SK-N-MC (cell line): ENCODE results near the gene EPHB4.

Source experiments
- EZH2 ChIP-seq: fragments of 200-600 bp; sonication (generic); IDR thresholded peaks from one replicate; pipeline ENCODE4 v1.6.1; 2017; ENCODE audit warnings: antibody characterized with exemption
- FOXP2 ChIP-seq: optimal IDR thresholded peaks from 2 replicates; pipeline ENCODE3; 2011; ENCODE audit warnings: mild to moderate bottlenecking, moderate library complexity; ENCODE audit not compliant: insufficient read depth; ENCODE audit errors: extremely low read length, control extremely low read depth
- POLR2AphosphoS5 ChIP-seq: IDR thresholded peaks from 2 replicates; pipeline ENCODE4 v1.6.1; 2012; ENCODE audit warnings: mild to moderate bottlenecking, low read depth, low read length, borderline replicate concordance

DNA sequence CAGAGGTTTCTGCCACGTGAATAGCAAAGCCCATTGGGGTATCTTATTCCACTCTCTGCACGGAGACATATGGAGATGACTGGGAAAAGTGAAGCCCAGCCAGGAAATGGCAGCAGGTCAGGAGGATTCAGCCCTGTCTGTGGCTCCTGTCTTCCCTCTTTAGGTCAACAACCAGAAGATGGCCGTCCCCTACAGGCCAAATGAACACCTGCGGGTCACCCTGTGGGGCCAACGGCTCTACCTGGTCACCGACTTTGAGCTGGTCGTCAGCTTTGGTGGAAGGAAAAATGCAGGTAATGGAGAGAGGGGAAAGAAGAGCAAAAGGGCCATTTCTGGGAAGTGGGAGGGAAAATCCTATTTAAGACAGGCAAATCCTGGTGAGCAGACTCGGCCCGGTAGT lies 38.3 kb downstream of the EPHB4 start:
- no peak for TF ChIP-seq FOXP2
- TF ChIP-seq POLR2AphosphoS5 = no peak
- TF ChIP-seq EZH2 = no peak
